K562 (cell line): ENCODE measurements around the gene GLIS2. TPM values are rescaled to one million over a fixed set of nuclear protein-coding genes. Genes with fewer than 3 reads are reported as not detected.

ENCODE experiments used
- CBX1 ChIP-seq: sonication (generic); IDR thresholded peaks from 2 replicates; pipeline ENCODE4 v1.6.1; 2016; ENCODE audit warnings: antibody characterized with exemption, low read depth, mild to moderate bottlenecking
- EP300 ChIP-seq: IDR thresholded peaks from 2 replicates; pipeline ENCODE4 v1.6.1; 2012; ENCODE audit warnings: low read length, improper control_type of control experiment
- EWSR1 ChIP-seq: fragments of 450-650 bp; IDR thresholded peaks from 2 replicates; pipeline ENCODE4 v1.6.1; 2018; ENCODE audit warnings: borderline replicate concordance, mild to moderate bottlenecking, low read depth, moderate library complexity; ENCODE audit not compliant: partially characterized antibody
- JUND ChIP-seq, 2 experiments: IDR thresholded peaks; 2 replicates in 1 of 2; 3 replicates in 1 of 2; pipeline ENCODE4 v1.6.1; 2011; ENCODE audit warnings: borderline replicate concordance in 2 of 2, low read depth in 2 of 2, low read length in 2 of 2, improper control_type of control experiment in 1 of 2, missing biosample characterization in 1 of 2, missing genetic modification characterization in 1 of 2, missing genetic modification reagents in 1 of 2
- KLF1 ChIP-seq: fragments of 450-650 bp; IDR thresholded peaks from 2 replicates; pipeline ENCODE4 v1.6.1; 2016; ENCODE audit warnings: missing genetic modification characterization, missing compliant biosample characterization
- NR2F6 ChIP-seq: fragments of 450-650 bp; formaldehyde crosslinking; IDR thresholded peaks from 2 replicates; pipeline ENCODE4 v1.4.0; 2020; ENCODE audit warnings: mild to moderate bottlenecking
- RAD21 ChIP-seq, 2 experiments: fragments of 250-450 bp in 1 of 2; fragments of 450-650 bp in 1 of 2; sonication (Bioruptor Pico) in 1 of 2; formaldehyde crosslinking in 1 of 2; IDR thresholded peaks in 1 of 2; conservative IDR thresholded peaks in 1 of 2; 2 replicates each; pipeline versions ENCODE4 v1.4.0 to v1.8.0; 2020 to 2022; ENCODE audit warnings: mild to moderate bottlenecking in 2 of 2, moderate library complexity in 1 of 2
- SMC3 ChIP-seq: conservative IDR thresholded peaks from 2 replicates; pipeline ENCODE4 v1.6.1; 2011; ENCODE audit warnings: low read depth, low read length, improper control_type of control experiment; ENCODE audit not compliant: insufficient read depth
- ZNF318 ChIP-seq, 2 experiments: fragments of 450-650 bp; IDR thresholded peaks; 2 replicates each; pipeline ENCODE4 v1.6.1; 2016; ENCODE audit warnings: mild to moderate bottlenecking in 2 of 2, borderline replicate concordance in 1 of 2, low read depth in 1 of 2, moderate library complexity in 1 of 2
- ZNF639 ChIP-seq, 2 experiments: fragments of 200-800 bp in 1 of 2; sonication (Bioruptor generic) in 1 of 2; sonication (generic) in 1 of 2; formaldehyde crosslinking in 1 of 2; IDR thresholded peaks in 1 of 2; conservative IDR thresholded peaks in 1 of 2; 2 replicates each; pipeline versions ENCODE4 v1.5.0 to v1.6.1; 2016 to 2020; ENCODE audit warnings: missing compliant biosample characterization in 1 of 2, missing genetic modification characterization in 1 of 2, missing genetic modification reagents in 1 of 2
- polyA plus RNA-seq, 8 experiments: library from polyadenylated mRNA; depleted of rRNA in 4 of 8; stranded (reverse) in 5 of 8; unstranded in 3 of 8; fragments of >200 nt; fragmentation: Nextera tagmentation in 2 of 8; fragmentation: Illumina TruSeq in 1 of 8; extraction: Ambion mirVana in 2 of 8; extraction: Trizol in 1 of 8; gene quantifications; 2 replicates each; pipeline versions ENCODE4 v1.2.1 to v1.2.3, GENCODE V29; 2011 to 2014; ENCODE audit warnings: inconsistent platforms in 1 of 8, missing spikeins in 1 of 8
- total RNA-seq, 7 experiments: library from RNA; depleted of rRNA in 6 of 7; stranded (reverse); fragments of >200 nt in 6 of 7; fragmentation: Illumina TruSeq in 2 of 7; extraction: Trizol in 2 of 7; gene quantifications; 2 replicates each; pipeline versions ENCODE4 v1.2.1 to v1.2.3, GENCODE V29; 2011 to 2021; ENCODE audit warnings: low replicate concordance in 1 of 7
- TF ChIP-seq, protein P1 (sequence below): sonication (generic); formaldehyde crosslinking; IDR thresholded peaks from 2 replicates; pipeline ENCODE4 v1.8.0; 2022; ENCODE audit warnings: mild to moderate bottlenecking, low read depth, missing genetic modification reagents
- TF ChIP-seq, protein P2 (sequence below): sonication (generic); formaldehyde crosslinking; IDR thresholded peaks from 2 replicates; pipeline ENCODE4 v1.8.1; 2023; ENCODE audit warnings: mild to moderate bottlenecking, missing genetic modification reagents

GLIS2 gene
- total and polyA plus RNA-seq, 9 of the 15 experiments (the other 6 are each of a cell fraction or from before 2014, with no cell fraction given): 0.10 to 9.0 (median 0.57) TPM

GRCh38 chr16:4290236-4290830, 25.5 kb upstream of the GLIS2 start (continued):
- TF ChIP-seq ZNF318 (IDR thresholded peaks at IDR 0.05; ENCODE audit: borderline replicate concordance in 1 of 2, low read depth in 1 of 2) (peak in 1 of 2 experiments; percentile 74; a peak in 2 of 4 replicates), RAD21 (CRISPR knock-in tag; conservative IDR thresholded peaks at IDR 0.05 in 1 of 2, IDR thresholded peaks at IDR 0.05 in 1 of 2) (0 out of 4 replicates have a peak, but pooled peaks of 1 of the 2 experiments have one; percentile 22), JUND (IDR thresholded peaks at IDR 0.05; ENCODE audit: borderline replicate concordance, low read depth, low read length) (peak; percentile 77), JUND (tag; IDR thresholded peaks at IDR 0.05; ENCODE audit: borderline replicate concordance, low read depth, low read length) (no peak), NR2F6 (no peak), EP300 (no peak), SMC3 (no peak), EWSR1 (no peak), ZNF639 (CRISPR knock-in tag; conservative IDR thresholded peaks at IDR 0.05 in 1 of 2, IDR thresholded peaks at IDR 0.05 in 1 of 2) (no peak), CBX1 (no peak), KLF1 (tag) (no peak)
- TF ChIP-seq, protein P1, sequence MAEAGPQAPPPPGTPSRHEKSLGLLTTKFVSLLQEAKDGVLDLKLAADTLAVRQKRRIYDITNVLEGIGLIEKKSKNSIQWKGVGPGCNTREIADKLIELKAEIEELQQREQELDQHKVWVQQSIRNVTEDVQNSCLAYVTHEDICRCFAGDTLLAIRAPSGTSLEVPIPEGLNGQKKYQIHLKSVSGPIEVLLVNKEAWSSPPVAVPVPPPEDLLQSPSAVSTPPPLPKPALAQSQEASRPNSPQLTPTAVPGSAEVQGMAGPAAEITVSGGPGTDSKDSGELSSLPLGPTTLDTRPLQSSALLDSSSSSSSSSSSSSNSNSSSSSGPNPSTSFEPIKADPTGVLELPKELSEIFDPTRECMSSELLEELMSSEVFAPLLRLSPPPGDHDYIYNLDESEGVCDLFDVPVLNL (CRISPR knock-in tag): no peak
- TF ChIP-seq, protein P2, sequence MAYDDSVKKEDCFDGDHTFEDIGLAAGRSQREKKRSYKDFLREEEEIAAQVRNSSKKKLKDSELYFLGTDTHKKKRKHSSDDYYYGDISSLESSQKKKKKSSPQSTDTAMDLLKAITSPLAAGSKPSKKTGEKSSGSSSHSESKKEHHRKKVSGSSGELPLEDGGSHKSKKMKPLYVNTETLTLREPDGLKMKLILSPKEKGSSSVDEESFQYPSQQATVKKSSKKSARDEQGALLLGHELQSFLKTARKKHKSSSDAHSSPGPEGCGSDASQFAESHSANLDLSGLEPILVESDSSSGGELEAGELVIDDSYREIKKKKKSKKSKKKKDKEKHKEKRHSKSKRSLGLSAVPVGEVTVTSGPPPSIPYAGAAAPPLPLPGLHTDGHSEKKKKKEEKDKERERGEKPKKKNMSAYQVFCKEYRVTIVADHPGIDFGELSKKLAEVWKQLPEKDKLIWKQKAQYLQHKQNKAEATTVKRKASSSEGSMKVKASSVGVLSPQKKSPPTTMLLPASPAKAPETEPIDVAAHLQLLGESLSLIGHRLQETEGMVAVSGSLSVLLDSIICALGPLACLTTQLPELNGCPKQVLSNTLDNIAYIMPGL: no peak
